Esophagus squamous epithelium (tissue), 4 donors: ENCODE results near the gene CHD6.

Experiments used
- CTCF ChIP-seq, 6 experiments: fragments of 450-650 bp in 4 of 6; fragments of 200-600 bp in 2 of 6; sonication (generic) in 2 of 6; IDR thresholded peaks; one replicate each; pipeline ENCODE4 v1.5.1; 2016 to 2019; ENCODE audit warnings: antibody characterized with exemption in 6 of 6, mild to moderate bottlenecking in 4 of 6, moderate library complexity in 4 of 6
- POLR2A ChIP-seq, 4 donors: fragments of 450-650 bp; IDR thresholded peaks; one replicate each; pipeline ENCODE4 v1.6.1; 2017; ENCODE audit warnings: antibody characterized with exemption in 4 of 4, mild to moderate bottlenecking in 4 of 4, moderate library complexity in 3 of 4

- no peak for TF ChIP-seq POLR2A (IDR thresholded peaks at IDR 0.05)
- no peak for TF ChIP-seq CTCF (IDR thresholded peaks at IDR 0.05)
Measured at GRCh38 chr20:41608606-41609005, 9.6 kb downstream of the CHD6 start.
